Cardiac fibroblast (primary cell): Measurements from ENCODE around the gene MRPL30.
A peak's percentile ranks its signal among the peaks of the same experiment; 100 is the strongest.

ENCODE experiments used
- DNase-seq, 2 donors: peaks; one replicate each; pipeline versions ENCODE4 v3.0.0 to v3.0.0-alpha.2; 2010; ENCODE audit warnings: low read depth in 2 of 2
- H3K4me3 ChIP-seq, 2 donors: replicated peaks in 1 of 2; 1 replicate in 1 of 2; 2 replicates in 1 of 2; pipeline ENCODE4 v1.5.1; 2011; ENCODE audit warnings: low read depth in 2 of 2, low read length in 2 of 2, mild to moderate bottlenecking in 2 of 2, moderate library complexity in 1 of 2
- CTCF ChIP-seq: IDR thresholded peaks from one replicate; pipeline ENCODE4 v1.5.1; 2011; ENCODE audit warnings: low read depth, mild to moderate bottlenecking, low read length, inconsistent platforms

The MRPL30 gene

GRCh38 chr2:99159594-99159993, 21.4 kb upstream of the MRPL30 start:
- H3K4me3 ChIP-seq = no peak overlapping the region
- no peak for DNase-seq
- TF ChIP-seq CTCF = no peak

GRCh38 chr2:99166218-99166617, 14.8 kb upstream of the MRPL30 start:
- TF ChIP-seq CTCF = no peak
- no peak overlapping the region for H3K4me3 ChIP-seq
- DNase-seq = no peak

GRCh38 chr2:99169534-99169933, 11.4 kb upstream of the MRPL30 start:
- H3K4me3 ChIP-seq = no peak overlapping the region
- TF ChIP-seq CTCF = no peak
- DNase-seq = no peak

- no peak for DNase-seq
- no peak overlapping the region for H3K4me3 ChIP-seq
- no peak for TF ChIP-seq CTCF
Measured at GRCh38 chr2:99171377-99172140, 9.4 kb upstream of the MRPL30 start.

- DNase-seq = peak; percentile 7 to 18
- peak overlapping the region; percentile 90 to 99 for H3K4me3 ChIP-seq
- TF ChIP-seq CTCF = no peak
Measured at GRCh38 chr2:99181624-99182000, 628 bp downstream of the MRPL30 start.

- TF ChIP-seq CTCF = no peak
- no peak for DNase-seq
- H3K4me3 ChIP-seq = no peak overlapping the region
Measured at GRCh38 chr2:99183025-99183424, 2.0 kb downstream of the MRPL30 start.

- H3K4me3 ChIP-seq = no peak overlapping the region
- no peak for TF ChIP-seq CTCF
- DNase-seq = no peak
Measured at GRCh38 chr2:99184811-99185210, 3.8 kb downstream of the MRPL30 start.
